GM18502 (cell line): ENCODE results near the gene GPX6.
"Not testable (repeated sequence)": the region's sequence is repeated elsewhere in the genome, so short reads cannot be mapped to it uniquely, and the experiment has no call there.

Source experiments
- ATAC-seq: cut with Tn5 transposase; IDR thresholded peaks from one replicate; pipeline ENCODE4 v1.9.1; 2021; ENCODE audit warnings: mild to moderate bottlenecking; ENCODE audit not compliant: unreplicated experiment, poor library complexity

GPX6 gene

GRCh38 chr6:28486988-28487742 lies 28.4 kb downstream of the GPX6 start:
- no peak for ATAC-seq

- no peak for ATAC-seq
Observed at GRCh38 chr6:28486533-28486932, 29.1 kb downstream of the GPX6 start.

GRCh38 chr6:28485482-28485881 lies 30.1 kb downstream of the GPX6 start:
- ATAC-seq: no peak

- ATAC-seq: no peak
Observed at GRCh38 chr6:28480253-28480932, 35.2 kb downstream of the GPX6 start.

- no peak for ATAC-seq
Observed at GRCh38 chr6:28478518-28478917, 37.1 kb downstream of the GPX6 start.

GRCh38 chr6:28474441-28475219 lies 41.0 kb downstream of the GPX6 start:
- ATAC-seq: no peak

GRCh38 chr6:28469153-28469745 lies 46.3 kb downstream of the GPX6 start:
- ATAC-seq: not testable (repeated sequence)

- no peak for ATAC-seq
Observed at GRCh38 chr6:28468056-28468455, 47.5 kb downstream of the GPX6 start.

- no peak for ATAC-seq
Observed at GRCh38 chr6:28462401-28462800, 53.2 kb downstream of the GPX6 start.

- no peak for ATAC-seq
Observed at GRCh38 chr6:28458568-28458967, 57.0 kb downstream of the GPX6 start.
